H9 (cell line): ENCODE results near the gene ACOT7. TPM values are rescaled to one million over a fixed set of nuclear protein-coding genes. Genes with fewer than 3 reads are reported as not detected.

Experiments
- DNase-seq: peaks from one replicate; pipeline ENCODE4 v3.0.0-alpha.2; 2017
- H2AFZ ChIP-seq: one replicate; pipeline ENCODE4 v1.6.1; 2013; ENCODE audit warnings: mild to moderate bottlenecking, low read length, control low read depth, moderate library complexity
- H2AK5ac ChIP-seq: 2 replicates; pipeline ENCODE4 v1.6.1; 2013; ENCODE audit warnings: low read length, control low read depth, mixed read lengths; ENCODE audit not compliant: insufficient read length
- H2BK120ac ChIP-seq: one replicate; pipeline ENCODE4 v1.6.1; 2013; ENCODE audit warnings: low read depth, mild to moderate bottlenecking, low read length, control low read depth, inconsistent platforms; ENCODE audit not compliant: poor library complexity, severe bottlenecking
- H2BK12ac ChIP-seq: 2 replicates; pipeline ENCODE4 v1.6.1; 2013; ENCODE audit warnings: low read length, control low read depth, mixed read lengths, low read depth; ENCODE audit not compliant: insufficient read length
- H2BK15ac ChIP-seq: 2 replicates; pipeline ENCODE4 v1.6.1; 2013; ENCODE audit warnings: low read depth, low read length, control low read depth
- H2BK20ac ChIP-seq: one replicate; pipeline ENCODE4 v1.6.1; 2013; ENCODE audit warnings: low read depth, mild to moderate bottlenecking, low read length, control low read depth, inconsistent platforms; ENCODE audit not compliant: poor library complexity, severe bottlenecking
- H2BK5ac ChIP-seq: 2 replicates; pipeline ENCODE4 v1.6.1; 2013; ENCODE audit warnings: low read length, control low read depth, mixed read lengths; ENCODE audit not compliant: insufficient read length
- H3K14ac ChIP-seq: 2 replicates; pipeline ENCODE4 v1.6.1; 2013; ENCODE audit warnings: low read length, control low read depth; ENCODE audit not compliant: insufficient read depth
- H3K18ac ChIP-seq: 2 replicates; pipeline ENCODE4 v1.6.1; 2013; ENCODE audit warnings: low read depth, mild to moderate bottlenecking, mixed read lengths, low read length, control low read depth; ENCODE audit not compliant: insufficient read length
- H3K23ac ChIP-seq: 2 replicates; pipeline ENCODE4 v1.6.1; 2013; ENCODE audit warnings: low read length, control low read depth, mixed read lengths, low read depth; ENCODE audit not compliant: insufficient read length
- H3K23me2 ChIP-seq: 2 replicates; pipeline ENCODE4 v1.6.1; 2013; ENCODE audit warnings: low read depth, mild to moderate bottlenecking, mixed read lengths, low read length, control low read depth; ENCODE audit not compliant: insufficient read length, poor library complexity, severe bottlenecking
- H3K27ac ChIP-seq: 2 replicates; pipeline ENCODE4 v1.5.1; 2013; ENCODE audit warnings: low read length, control low read depth, mixed read lengths, low read depth; ENCODE audit not compliant: insufficient read length
- H3K27me3 ChIP-seq: 2 replicates; pipeline ENCODE4 v1.6.1; 2013; ENCODE audit warnings: low read length, control low read depth, inconsistent platforms; ENCODE audit not compliant: insufficient read depth
- H3K4ac ChIP-seq: 2 replicates; pipeline ENCODE4 v1.6.1; 2013; ENCODE audit warnings: low read depth, mild to moderate bottlenecking, control low read depth, inconsistent platforms, low read length, moderate library complexity
- H3K4me1 ChIP-seq: 2 replicates; pipeline ENCODE4 v1.6.1; 2013; ENCODE audit warnings: low read length, control low read depth, inconsistent platforms; ENCODE audit not compliant: insufficient read depth
- H3K4me2 ChIP-seq: 2 replicates; pipeline ENCODE4 v1.6.1; 2013; ENCODE audit warnings: low read length, control low read depth, mixed read lengths; ENCODE audit not compliant: insufficient read length, insufficient read depth
- H3K56ac ChIP-seq: 2 replicates; pipeline ENCODE4 v1.6.1; 2013; ENCODE audit warnings: low read depth, mild to moderate bottlenecking, mixed read lengths, low read length, control low read depth; ENCODE audit not compliant: insufficient read length
- H3K79me1 ChIP-seq: 2 replicates; pipeline ENCODE4 v1.6.1; 2013; ENCODE audit warnings: low read depth, mild to moderate bottlenecking, moderate library complexity, low read length, control low read depth, inconsistent platforms; ENCODE audit not compliant: insufficient read depth, poor library complexity, severe bottlenecking
- H3K79me2 ChIP-seq: 2 replicates; pipeline ENCODE4 v1.6.1; 2013; ENCODE audit warnings: low read length, control low read depth, inconsistent platforms; ENCODE audit not compliant: insufficient read depth
- H3K9ac ChIP-seq: 2 replicates; pipeline ENCODE4 v1.6.1; 2013; ENCODE audit warnings: low read length, control low read depth, mixed read lengths; ENCODE audit not compliant: insufficient read length; ENCODE audit errors: extremely low read depth
- H3K9me3 ChIP-seq: one replicate; pipeline ENCODE4 v1.6.1; 2013; ENCODE audit warnings: low read depth, low read length, inconsistent platforms; ENCODE audit not compliant: control insufficient read depth
- H3T11ph ChIP-seq: one replicate; pipeline ENCODE4 v1.6.1; 2013; ENCODE audit warnings: mild to moderate bottlenecking, low read length, control low read depth, inconsistent platforms
- H4K20me1 ChIP-seq: one replicate; pipeline ENCODE4 v1.6.1; 2013; ENCODE audit not compliant: control insufficient read depth, insufficient read length, insufficient read depth
- H4K5ac ChIP-seq: 2 replicates; pipeline ENCODE4 v1.6.1; 2013; ENCODE audit warnings: low read depth, mild to moderate bottlenecking, mixed read lengths, low read length, control low read depth; ENCODE audit not compliant: insufficient read length
- H4K8ac ChIP-seq: replicated peaks from 2 replicates; pipeline ENCODE4 v1.6.1; 2013; ENCODE audit warnings: low read length, control low read depth, mixed read lengths, low read depth; ENCODE audit not compliant: insufficient read length
- H4K91ac ChIP-seq: 2 replicates; pipeline ENCODE4 v1.6.1; 2013; ENCODE audit warnings: low read depth, mild to moderate bottlenecking, moderate library complexity, mixed read lengths, low read length, control low read depth; ENCODE audit not compliant: insufficient read length
- H3K27ac Mint-ChIP-seq, 3 experiments: 2 replicates in 2 of 3; 3 replicates in 1 of 3; pipeline ENCODE4 v1.8.0; 2020 to 2021; ENCODE audit warnings: mixed read lengths in 3 of 3, mild to moderate bottlenecking in 1 of 3, moderate library complexity in 1 of 3
- H3K27me3 Mint-ChIP-seq: 2 replicates; pipeline ENCODE4 v1.8.0; 2021; ENCODE audit warnings: low read depth, mild to moderate bottlenecking, moderate library complexity, mixed read lengths
- H3K36me3 Mint-ChIP-seq, 3 experiments: 2 replicates in 2 of 3; 3 replicates in 1 of 3; pipeline ENCODE4 v1.8.0; 2020 to 2021; ENCODE audit warnings: low read depth in 3 of 3, mixed read lengths in 3 of 3; ENCODE audit not compliant: insufficient read depth in 1 of 3
- H3K4me1 Mint-ChIP-seq, 2 experiments: 2 replicates each; pipeline ENCODE4 v1.8.0; 2020; ENCODE audit warnings: mixed read lengths in 2 of 2
- H3K4me3 Mint-ChIP-seq, 2 experiments: 2 replicates in 1 of 2; 3 replicates in 1 of 2; pipeline ENCODE4 v1.8.0; 2020 to 2021; ENCODE audit warnings: mild to moderate bottlenecking in 2 of 2, mixed read lengths in 2 of 2, moderate library complexity in 1 of 2
- H3K9me3 Mint-ChIP-seq, 2 experiments: 2 replicates in 1 of 2; 3 replicates in 1 of 2; pipeline ENCODE4 v1.8.0; 2020; ENCODE audit warnings: mild to moderate bottlenecking in 2 of 2, mixed read lengths in 2 of 2, moderate library complexity in 1 of 2
- CTCF ChIP-seq: fragments of 200-600 bp; sonication (generic); conservative IDR thresholded peaks from 3 replicates; pipeline ENCODE4 v1.8.0; 2021; ENCODE audit warnings: antibody characterized with exemption, mild to moderate bottlenecking
- WGBS: extraction: QIAGEN DNeasy Blood & Tissue Kit; methylation state at CpG from one replicate; pipeline ENCODE4 v1.1.7; 2013; ENCODE audit warnings: missing lambda C conversion rate, low lambda C conversion rate, mixed read lengths; ENCODE audit not compliant: insufficient read length; ENCODE audit errors: extremely low coverage; 5-methylcytosine and 5-hydroxymethylcytosine counted together
- total RNA-seq: library from RNA; stranded (reverse); gene quantifications from 2 replicates; pipeline ENCODE4 v1.2.1, GENCODE V29; 2021

ACOT7 gene
- total RNA-seq, 1 experiment from 2014 or later, result 87.4 TPM

DNA sequence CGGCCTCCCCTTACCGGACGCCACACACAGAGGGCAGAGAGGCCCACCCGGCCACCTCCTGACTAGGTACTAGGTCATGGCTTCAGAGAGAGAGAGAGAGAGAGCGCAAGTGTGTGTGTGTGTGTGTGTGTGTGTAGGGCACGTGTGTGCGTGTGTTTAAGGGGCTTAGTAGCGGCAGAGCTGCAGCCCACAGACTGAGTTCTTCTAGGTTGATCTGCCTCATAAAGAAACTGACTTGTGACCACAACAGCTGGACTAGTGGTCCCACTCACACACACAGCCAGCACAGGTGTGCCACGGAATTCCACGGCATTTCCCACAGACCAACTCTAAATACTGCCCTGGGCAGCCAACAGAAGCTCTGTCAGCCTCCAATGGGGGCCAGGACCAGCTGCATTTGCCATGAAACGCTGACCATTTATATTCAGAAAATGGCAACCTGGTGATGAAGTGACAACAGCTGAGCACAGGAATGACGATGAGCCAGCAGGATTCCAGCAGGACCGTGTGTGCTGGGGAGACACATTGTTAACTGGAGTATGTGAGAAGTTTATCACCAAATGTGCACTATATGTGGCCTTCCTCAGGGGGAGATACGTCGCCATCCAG lies 93.9 kb downstream of the ACOT7 start:
- no peaks in the 10 kb centered on the region for H3K9me3 ChIP-seq
- no peak overlapping the region for H2BK20ac ChIP-seq
- no peak overlapping the region for H3K4ac ChIP-seq
- no CpG with 5 or more reads among the region's 15 CpGs for WGBS
- no peak overlapping the region for H3K56ac ChIP-seq
- H3K4me2 ChIP-seq, result no peak overlapping the region
- H3K23ac ChIP-seq, result no peak overlapping the region
- Mint-ChIP-seq H3K27me3 (no peaks in the 10 kb centered on the region; the same call in 1 of the 2 replicates), H3K27ac (peak overlapping the region; percentile 29 to 89 (median 54); a peak in 4 of 7 replicates), H3K4me1 (no peaks in the 10 kb centered on the region), H3K4me3 (no peak overlapping the region), H3K36me3 (peaks cover 8 to 20% (median 14%) of the 10 kb centered on the region in 3 experiments; a peak in 6 of 7 replicates), H3K9me3 (no peaks in the 10 kb centered on the region)
- H4K5ac ChIP-seq, result no peak overlapping the region
- H4K8ac ChIP-seq, result no peak overlapping the region
- DNase-seq, result no peak
- no peak overlapping the region for H2AK5ac ChIP-seq
- no peaks in the 10 kb centered on the region for H3K4me1 ChIP-seq
- TF ChIP-seq CTCF, result no peak
- no peak overlapping the region for H2AFZ ChIP-seq
- no peak overlapping the region for H3K9ac ChIP-seq
- no peak overlapping the region for H3K27ac ChIP-seq
- no peak overlapping the region for H4K91ac ChIP-seq
- H2BK120ac ChIP-seq, result no peak overlapping the region
- H4K20me1 ChIP-seq, result no peaks in the 10 kb centered on the region
- no peak overlapping the region for H3T11ph ChIP-seq
- H3K23me2 ChIP-seq, result no peaks in the 10 kb centered on the region
- no peak overlapping the region for H3K18ac ChIP-seq
- no peak overlapping the region for H2BK15ac ChIP-seq
- H2BK12ac ChIP-seq, result no peak overlapping the region
- H3K79me2 ChIP-seq, result no peaks in the 10 kb centered on the region
- H3K14ac ChIP-seq, result no peak overlapping the region
- no peak overlapping the region for H2BK5ac ChIP-seq
- H3K27me3 ChIP-seq, result no peaks in the 10 kb centered on the region
- no peaks in the 10 kb centered on the region for H3K79me1 ChIP-seq
